ENCODE data around the gene JSRP1. TPM values are rescaled to one million over a fixed set of nuclear protein-coding genes. Genes with fewer than 3 reads are reported as not detected.

The JSRP1 gene, protein sequence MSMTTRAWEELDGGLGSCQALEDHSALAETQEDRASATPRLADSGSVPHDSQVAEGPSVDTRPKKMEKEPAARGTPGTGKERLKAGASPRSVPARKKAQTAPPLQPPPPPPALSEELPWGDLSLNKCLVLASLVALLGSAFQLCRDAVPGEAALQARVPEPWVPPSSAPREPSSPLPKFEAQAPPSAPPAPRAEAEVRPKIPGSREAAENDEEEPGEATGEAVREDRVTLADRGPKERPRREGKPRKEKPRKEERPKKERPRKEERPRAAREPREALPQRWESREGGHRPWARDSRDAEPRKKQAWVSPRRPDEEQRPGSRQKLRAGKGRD
- total RNA-seq: not detected

DNA sequence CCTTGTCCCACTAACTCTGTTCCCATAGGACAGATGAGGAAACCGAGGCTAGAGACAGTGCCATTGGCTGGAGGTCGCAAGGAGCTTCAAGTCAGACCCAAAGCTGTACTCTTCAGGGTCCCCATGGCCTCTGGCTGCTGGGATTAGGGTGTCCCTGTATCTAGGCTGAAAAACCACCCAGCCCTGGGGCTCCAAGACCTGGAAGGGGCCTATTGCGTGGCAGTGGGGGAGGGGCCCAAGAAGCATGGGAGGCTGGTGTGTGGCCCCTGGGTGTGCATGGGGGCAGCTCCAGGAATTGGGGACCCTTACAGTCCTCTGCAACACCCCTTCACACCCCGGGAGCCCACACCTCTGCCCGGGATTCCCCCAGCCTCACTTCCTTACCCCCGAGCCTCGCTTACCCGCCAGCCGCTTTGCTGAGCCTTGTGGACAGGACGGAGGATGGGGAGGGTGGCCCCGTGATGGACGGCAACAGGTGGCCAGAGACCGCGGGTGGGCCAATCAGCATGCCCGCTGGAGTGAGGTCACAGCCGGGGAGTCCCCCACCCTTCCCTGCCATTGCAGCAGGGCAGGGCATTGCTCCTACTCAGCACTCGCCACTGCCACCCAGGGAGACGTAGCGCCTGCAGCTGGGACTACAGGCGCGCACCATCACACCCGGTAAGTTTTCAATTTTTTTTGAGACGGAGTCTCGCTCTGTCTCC is at the start of gene JSRP1:
TSS of gene JSRP1 (minus strand) at position 436 of the 704 bp plus-strand sequence. CDS start 1,103 bp downstream, outside the sequence.
- intact Hi-C loops (cut with DNase I): no loop called here
- no peak for DNase-seq (ENCODE audit: low spot score)
- ATAC-seq: no peak

- ATAC-seq (no peak), DNase-seq (ENCODE audit: low spot score) (no peak)
- intact Hi-C loops (cut with DNase I): no loop called here
Observed at GRCh38 chr19:2305452-2306280, 49.4 kb upstream of the JSRP1 start.

DNA sequence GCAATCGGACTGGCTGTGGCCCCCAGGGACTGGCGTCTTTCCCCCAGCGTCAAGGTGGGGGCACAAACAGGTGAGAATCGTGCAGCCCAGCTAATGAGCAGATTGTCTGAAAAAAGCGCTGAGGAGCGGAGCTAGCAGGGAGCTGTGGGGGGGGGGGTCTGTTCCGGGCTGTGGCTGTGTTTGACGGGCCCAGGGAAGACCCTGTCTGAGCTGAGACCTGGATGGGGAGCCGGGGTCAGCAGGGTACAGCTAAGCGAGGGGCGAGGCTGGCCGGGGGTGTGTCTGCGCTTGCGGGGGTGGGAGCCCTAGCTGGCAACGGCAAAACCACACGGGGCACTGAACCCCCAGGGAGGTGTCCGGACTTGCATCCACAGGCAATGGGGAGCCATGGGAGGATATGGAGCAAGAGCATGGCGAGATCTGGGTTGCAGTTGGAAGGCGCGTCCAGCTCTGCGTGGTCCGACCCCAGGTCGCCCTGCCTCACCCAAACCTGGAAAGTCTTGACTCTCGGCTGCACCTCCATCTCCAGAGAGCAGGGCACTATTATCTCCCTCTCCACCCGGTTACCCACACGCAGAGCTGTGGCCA is 47.1 kb upstream of the JSRP1 start:
- intact Hi-C loops (cut with DNase I): no loop called here
- no peak for ATAC-seq
- DNase-seq (ENCODE audit: low spot score): no peak

- DNase-seq (ENCODE audit: low spot score): peak; percentile 71
- intact Hi-C loops (cut with DNase I): no loop called here
- ATAC-seq: peak; percentile 75
Observed at GRCh38 chr19:2302319-2303210, 46.3 kb upstream of the JSRP1 start.

- intact Hi-C loops (cut with DNase I): no loop called here
- ATAC-seq (no peak), DNase-seq (ENCODE audit: low spot score) (no peak)
Observed at GRCh38 chr19:2300533-2300932, 44.3 kb upstream of the JSRP1 start.

DNA sequence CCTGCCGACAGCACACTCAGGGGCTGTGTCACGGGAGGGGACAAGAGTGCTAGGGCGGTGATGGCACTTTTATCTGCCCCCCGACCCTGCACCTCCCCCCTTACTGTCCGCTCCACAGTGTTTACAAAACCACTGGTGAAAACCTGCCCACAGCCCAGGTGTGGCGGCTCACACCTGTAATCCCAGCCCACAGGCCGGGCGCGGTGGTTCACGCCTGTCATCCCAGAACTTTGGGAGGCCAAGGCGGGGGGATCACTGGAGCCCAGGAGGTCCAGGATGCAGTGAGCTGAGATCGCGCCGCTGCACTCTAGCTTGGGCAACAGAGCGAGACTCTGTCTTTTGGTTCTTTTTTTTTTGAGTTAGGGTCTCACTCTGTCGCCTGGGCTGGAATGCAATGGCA is 39.9 kb upstream of the JSRP1 start:
- intact Hi-C loops (cut with DNase I): no loop called here
- DNase-seq (ENCODE audit: low spot score) (no peak), ATAC-seq (no peak)

DNA sequence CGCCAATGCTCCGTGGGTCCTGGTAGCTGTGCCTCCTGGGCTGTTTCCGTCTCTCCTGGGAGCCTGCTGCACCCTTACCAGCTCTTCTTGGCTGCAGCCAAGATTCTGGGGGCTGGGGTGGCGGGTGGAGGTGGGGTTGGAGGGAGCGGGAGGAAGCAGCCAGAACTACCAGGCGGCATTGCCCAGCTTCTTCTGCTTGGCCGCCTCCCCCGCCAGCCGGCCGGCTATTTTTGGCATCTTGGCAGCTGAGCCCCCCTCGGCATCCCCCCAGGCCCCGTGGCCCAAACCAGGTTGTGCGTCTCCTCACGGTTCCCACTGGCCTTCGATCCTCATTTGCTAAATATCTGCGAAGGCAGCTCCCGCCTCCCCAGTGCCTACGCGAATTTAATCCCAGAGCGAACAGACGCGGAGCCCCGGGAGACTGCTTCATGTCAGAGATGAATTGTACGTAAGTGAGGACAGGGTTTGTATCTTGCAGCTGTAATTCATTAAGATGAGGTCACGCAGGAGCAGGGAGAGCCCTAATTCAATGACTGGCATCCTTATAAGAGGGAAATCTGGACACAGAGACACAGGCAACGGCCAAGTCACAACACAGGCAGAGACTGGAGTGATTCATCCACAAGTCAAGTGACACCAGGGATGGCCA is 38.6 kb upstream of the JSRP1 start:
- intact Hi-C loops (cut with DNase I): no loop called here
- DNase-seq (ENCODE audit: low spot score): no peak
- peak; percentile 74 for ATAC-seq

DNA sequence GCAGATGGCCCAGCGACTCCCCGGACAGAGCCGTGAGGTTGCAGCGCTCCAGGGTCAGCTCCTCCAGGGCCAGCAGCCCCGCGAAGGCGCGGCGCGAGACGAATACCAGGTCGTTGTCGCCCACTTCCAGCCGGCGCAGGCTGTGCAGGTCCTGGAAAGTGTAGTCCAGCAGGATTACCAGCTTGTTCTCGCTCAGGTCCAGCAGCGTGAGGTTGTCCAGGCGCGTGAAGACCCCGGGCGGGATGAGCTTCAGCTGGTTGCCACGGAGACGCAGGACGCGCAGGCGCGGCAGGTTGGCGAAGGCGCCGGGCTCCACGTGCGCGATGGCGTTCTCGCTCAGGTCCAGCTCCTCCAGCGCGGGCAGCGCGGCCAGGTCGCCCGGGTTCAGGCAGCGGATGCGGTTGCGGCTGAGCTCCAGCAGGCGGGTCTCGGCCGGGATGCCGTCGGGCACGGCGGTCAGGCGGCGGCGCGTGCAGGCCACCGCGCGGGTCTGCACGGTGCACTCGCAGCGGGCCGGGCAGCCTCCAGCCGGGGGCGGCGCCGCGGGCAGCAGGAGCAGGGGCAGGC is 35.1 kb upstream of the JSRP1 start:
- intact Hi-C loops (cut with DNase I): no loop called here
- DNase-seq (ENCODE audit: low spot score) (no peak), ATAC-seq (no peak)

DNA sequence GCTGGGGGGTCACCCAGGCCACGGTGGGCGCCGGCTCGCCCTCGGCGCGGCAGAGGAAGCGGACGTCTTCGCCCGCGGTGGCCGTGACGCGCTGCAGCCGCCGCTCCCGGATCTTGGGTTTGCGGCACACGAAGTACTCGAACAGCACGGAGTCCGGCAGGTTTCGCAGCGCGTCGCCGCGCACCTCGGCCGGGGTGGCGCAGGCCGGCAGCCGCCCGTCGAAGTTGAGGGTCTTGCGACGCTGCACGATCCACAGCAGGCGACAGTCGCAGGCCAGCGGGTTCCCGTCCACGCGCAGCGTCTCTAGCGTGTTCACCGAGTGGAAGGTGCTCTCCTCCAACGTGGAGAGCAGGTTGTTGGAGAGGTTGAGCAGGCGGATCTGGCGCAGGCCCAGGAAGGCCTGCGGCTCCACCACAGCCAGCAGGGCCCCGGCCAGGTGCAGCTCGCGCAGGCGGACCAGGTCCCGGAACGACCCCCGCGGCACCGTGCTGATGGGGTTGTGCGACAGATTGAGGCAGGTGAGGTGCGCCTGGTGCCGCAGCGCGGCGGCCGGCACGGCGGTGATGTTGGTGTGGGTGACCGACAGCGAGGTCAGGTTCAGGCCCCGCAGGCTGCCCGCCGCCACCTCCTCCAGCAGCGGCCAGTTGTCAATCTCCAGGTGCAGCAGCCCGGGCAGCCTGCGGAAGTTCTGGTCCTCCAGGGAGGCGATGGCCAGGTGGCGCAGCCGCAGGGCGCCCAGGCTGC is 34.4 kb upstream of the JSRP1 start:
- intact Hi-C loops (cut with DNase I): no loop called here
- DNase-seq (ENCODE audit: low spot score) (no peak), ATAC-seq (no peak)

DNA sequence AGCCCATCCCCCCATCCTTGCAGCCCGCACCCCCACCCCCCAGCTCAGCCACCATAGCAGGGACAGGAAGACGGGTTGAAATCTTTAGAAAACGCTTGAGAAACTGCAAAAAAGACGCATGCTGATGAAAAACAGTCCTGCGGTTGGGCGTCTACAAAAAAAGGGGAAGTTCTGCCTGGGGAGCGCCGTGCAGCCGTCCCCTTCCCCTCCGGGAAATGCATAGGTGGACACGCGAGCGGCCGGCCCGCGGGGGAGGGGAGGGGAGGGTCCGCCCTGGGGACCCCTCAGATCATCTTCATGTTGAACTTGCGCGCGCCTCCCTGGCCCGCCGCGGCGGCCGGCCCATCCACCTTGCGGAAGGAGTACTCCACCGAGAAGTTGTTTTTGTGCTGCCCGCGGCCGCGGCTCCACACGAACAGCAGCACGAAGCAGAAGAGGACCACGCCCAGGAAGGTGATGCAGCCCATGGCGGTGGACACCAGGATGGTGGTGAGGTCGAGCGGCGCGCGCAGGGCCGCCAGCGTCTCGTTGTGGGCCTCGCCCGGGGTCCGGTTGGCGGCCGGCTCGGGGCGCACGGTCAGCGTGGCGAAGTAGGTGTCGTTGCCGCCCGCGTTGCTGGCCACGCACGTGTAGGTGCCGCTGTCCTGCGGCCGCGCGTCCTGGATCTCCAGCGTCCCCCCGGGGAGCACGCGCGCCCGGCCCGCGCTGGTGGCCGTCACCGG is 33.7 kb upstream of the JSRP1 start:
- ATAC-seq (peak; percentile 19), DNase-seq (ENCODE audit: low spot score) (no peak)

DNA sequence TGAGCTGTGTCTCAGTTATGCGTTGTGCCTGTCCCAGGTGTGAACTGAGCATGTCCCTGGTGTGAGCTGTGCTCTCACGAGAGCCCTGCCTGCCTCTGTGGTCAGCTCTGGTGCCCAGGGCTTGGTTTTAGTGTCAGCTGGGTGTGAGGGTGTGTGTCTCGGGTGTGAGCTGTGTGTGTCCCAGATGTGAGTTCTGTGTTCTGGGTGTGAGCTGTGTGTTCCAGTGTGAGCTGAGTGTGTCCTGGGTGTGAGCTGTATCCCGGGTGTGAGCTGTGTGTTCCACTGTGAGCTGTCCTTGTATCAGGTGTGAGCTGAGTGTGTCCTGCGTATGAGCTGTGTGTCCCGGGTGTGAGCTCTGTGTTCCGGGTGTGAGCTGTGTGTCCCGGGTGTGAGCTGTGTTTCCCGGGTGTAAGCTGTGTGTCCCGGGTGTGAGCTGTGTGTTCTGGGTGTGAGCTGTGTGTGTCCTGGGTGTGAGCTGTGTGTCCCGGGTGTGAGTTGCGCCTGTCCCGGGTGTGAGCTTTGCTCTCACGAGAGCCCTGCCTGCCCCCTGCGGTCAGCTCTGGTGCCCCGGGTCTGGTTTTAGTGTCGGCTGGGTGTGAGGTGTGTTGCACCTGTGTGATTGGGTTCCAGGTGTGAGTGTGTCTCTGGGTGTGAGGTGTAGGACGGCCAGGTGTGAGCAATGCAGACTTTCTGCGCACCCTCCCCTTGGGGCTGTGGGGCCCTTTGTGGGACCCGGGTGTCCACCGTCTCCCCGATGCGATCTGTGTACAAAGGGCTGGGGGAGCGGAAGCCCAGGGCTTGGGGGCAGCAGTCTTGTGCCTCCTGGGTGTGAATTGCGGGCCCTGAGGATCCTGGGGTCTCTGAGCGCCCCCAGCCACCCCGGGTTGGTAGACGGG is 32.8 kb upstream of the JSRP1 start:
- ATAC-seq (peak; percentile 5), DNase-seq (ENCODE audit: low spot score) (no peak)
- intact Hi-C loops (cut with DNase I): no loop called here

More for the DNA sequence above, 33.7 kb upstream of the JSRP1 start:
- intact Hi-C loops (cut with DNase I): no loop called here

DNA sequence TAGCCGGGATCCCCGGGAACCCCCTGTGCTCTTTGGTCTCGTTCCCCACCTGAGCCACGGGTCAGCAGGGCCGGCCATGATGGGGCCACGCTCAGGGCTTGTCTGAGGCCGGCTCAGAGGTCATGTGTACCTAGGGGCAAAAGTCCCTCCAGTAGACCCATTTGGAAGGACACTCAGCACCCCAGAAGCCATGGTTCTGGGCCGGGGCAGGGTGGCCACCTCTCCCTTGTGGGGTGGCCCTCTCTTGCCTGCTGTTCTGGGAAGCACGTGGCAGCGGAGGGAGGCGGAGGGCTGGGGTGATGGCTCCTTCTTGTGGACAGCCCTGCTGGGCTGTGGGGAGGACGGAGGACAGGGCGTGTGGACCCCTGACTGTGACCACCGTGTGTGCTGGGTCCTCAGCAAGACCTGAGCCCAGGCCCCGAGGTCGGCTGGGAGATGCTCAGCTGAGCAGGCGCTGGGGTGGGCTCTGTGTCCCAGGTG is 32.2 kb upstream of the JSRP1 start:
- DNase-seq (ENCODE audit: low spot score) (no peak), ATAC-seq (peak; percentile 9)
- intact Hi-C loops (cut with DNase I): no loop called here

DNA sequence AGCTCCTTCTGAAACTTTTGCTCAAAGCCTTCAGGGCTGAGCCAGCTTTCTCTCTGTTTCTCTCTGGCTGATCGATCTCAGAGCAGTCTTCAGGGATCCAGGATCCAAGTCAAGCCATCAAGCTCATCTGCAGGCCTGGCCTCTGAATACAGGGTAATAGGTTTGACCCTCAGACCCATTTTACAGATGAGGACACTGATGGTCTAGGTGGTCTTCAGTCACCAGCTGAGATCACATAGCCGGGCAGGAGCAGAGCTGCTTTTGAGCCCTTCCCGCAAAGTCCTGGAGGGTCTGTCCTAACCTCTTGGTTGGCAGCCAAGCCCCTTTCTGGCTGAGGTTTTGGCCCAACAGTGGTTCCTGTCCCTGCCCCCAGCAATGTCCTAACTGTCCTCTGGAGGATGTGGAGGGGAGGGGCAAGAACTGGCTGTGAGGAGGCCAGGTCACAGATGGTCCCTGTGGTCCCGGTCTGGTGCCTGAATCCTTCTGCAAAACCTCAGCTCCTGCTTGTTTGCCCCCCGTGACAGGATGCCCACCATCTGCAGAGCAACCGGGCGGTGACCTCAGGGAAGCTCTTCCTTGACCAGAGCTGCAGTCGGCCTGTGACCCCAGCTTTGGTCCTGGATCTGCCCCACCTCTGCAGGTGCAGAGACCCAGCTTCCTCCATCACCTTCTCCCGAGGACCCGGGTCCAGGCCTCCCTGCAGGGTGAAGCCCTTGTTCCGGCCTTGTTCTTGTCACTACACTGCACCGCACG is 31.5 kb upstream of the JSRP1 start:
- intact Hi-C loops (cut with DNase I): no loop called here

GRCh38 chr19:2286402-2287140 is 30.4 kb upstream of the JSRP1 start:
- ATAC-seq (no peak), DNase-seq (ENCODE audit: low spot score) (no peak)
- intact Hi-C loops (cut with DNase I): no loop called here

More for the DNA sequence above, 31.5 kb upstream of the JSRP1 start:
- ATAC-seq: peak; percentile 12
- no peak for DNase-seq (ENCODE audit: low spot score)
